Osteocyte (in vitro differentiated cells): ENCODE results near the gene FRS3. TPM values are rescaled to one million over a fixed set of nuclear protein-coding genes. Genes with fewer than 3 reads are reported as not detected.

ENCODE experiments used
- DNase-seq: peaks from one replicate; pipeline ENCODE4 v3.0.0; 2021; ENCODE audit warnings: mixed read lengths; ENCODE audit not compliant: unreplicated experiment; ENCODE audit errors: extremely low spot score
- H3K27ac Mint-ChIP-seq: one replicate; pipeline ENCODE4 v1.8.0; 2021; ENCODE audit warnings: mild to moderate bottlenecking, mixed read lengths; ENCODE audit not compliant: unreplicated experiment
- H3K27me3 Mint-ChIP-seq: one replicate; pipeline ENCODE4 v1.8.0; 2021; ENCODE audit warnings: mixed read lengths; ENCODE audit not compliant: unreplicated experiment
- H3K36me3 Mint-ChIP-seq: one replicate; pipeline ENCODE4 v1.8.0; 2021; ENCODE audit warnings: mixed read lengths; ENCODE audit not compliant: unreplicated experiment
- H3K4me1 Mint-ChIP-seq: one replicate; pipeline ENCODE4 v1.8.0; 2021; ENCODE audit warnings: mixed read lengths; ENCODE audit not compliant: unreplicated experiment
- H3K4me3 Mint-ChIP-seq: one replicate; pipeline ENCODE4 v1.8.0; 2021; ENCODE audit warnings: mild to moderate bottlenecking, moderate library complexity, mixed read lengths; ENCODE audit not compliant: unreplicated experiment
- H3K9me3 Mint-ChIP-seq: one replicate; pipeline ENCODE4 v1.8.0; 2021; ENCODE audit warnings: mixed read lengths; ENCODE audit not compliant: unreplicated experiment
- CTCF ChIP-seq: fragments of 200-600 bp; sonication (generic); IDR thresholded peaks from 2 replicates; pipeline ENCODE4 v1.5.0; 2021; ENCODE audit warnings: antibody characterized with exemption, mild to moderate bottlenecking, moderate library complexity
- total RNA-seq: library from RNA; stranded (reverse); gene quantifications from 2 replicates; pipeline ENCODE4 v1.2.1, GENCODE V29; 2021

The FRS3 gene
- total RNA-seq, 1 donor from 2014 or later: 3.9 TPM

GRCh38 chr6:41748102-41748477 lies 31.6 kb downstream of the FRS3 start:
- no peak overlapping the region for H3K4me3 Mint-ChIP-seq
- DNase-seq: no peak
- no peaks in the 10 kb centered on the region for H3K36me3 Mint-ChIP-seq
- no peaks in the 10 kb centered on the region for H3K4me1 Mint-ChIP-seq
- TF ChIP-seq CTCF: no peak
- no peak overlapping the region for H3K27ac Mint-ChIP-seq
- no peaks in the 10 kb centered on the region for H3K9me3 Mint-ChIP-seq
- peaks cover 10% of the 10 kb centered on the region for H3K27me3 Mint-ChIP-seq

GRCh38 chr6:41747256-41748101 lies 32.2 kb downstream of the FRS3 start, which contains the start of gene PGC:
PGC (minus strand) TSS chr6:41747397; CDS start chr6:41747334, 63 bp downstream.
- no peak for DNase-seq
- Mint-ChIP-seq H3K4me3 (no peak within 1 kb of the TSS), H3K27me3 (peaks cover 8% of the 10 kb centered on the region), H3K4me1 (no peaks in the 10 kb centered on the region), H3K27ac (no peak within 1 kb of the TSS), H3K36me3 (no peaks in the 10 kb centered on the region), H3K9me3 (no peaks in the 10 kb centered on the region)
- no peak for TF ChIP-seq CTCF

- no peak for DNase-seq
- H3K36me3 Mint-ChIP-seq: no peaks in the 10 kb centered on the region
- no peak for TF ChIP-seq CTCF
- H3K9me3 Mint-ChIP-seq: no peaks in the 10 kb centered on the region
- H3K4me1 Mint-ChIP-seq: no peaks in the 10 kb centered on the region
- H3K27me3 Mint-ChIP-seq: peaks cover 8% of the 10 kb centered on the region
- H3K27ac Mint-ChIP-seq: no peak overlapping the region
- no peak overlapping the region for H3K4me3 Mint-ChIP-seq
These were observed 33.6 kb downstream of the FRS3 start for GRCh38 chr6:41746107-41746506.

- TF ChIP-seq CTCF: no peak
- DNase-seq: no peak
- no peaks in the 10 kb centered on the region for H3K27me3 Mint-ChIP-seq
- no peaks in the 10 kb centered on the region for H3K9me3 Mint-ChIP-seq
- H3K4me1 Mint-ChIP-seq: no peaks in the 10 kb centered on the region
- no peak overlapping the region for H3K27ac Mint-ChIP-seq
- no peaks in the 10 kb centered on the region for H3K36me3 Mint-ChIP-seq
- no peak overlapping the region for H3K4me3 Mint-ChIP-seq
These were observed 35.4 kb downstream of the FRS3 start for GRCh38 chr6:41744236-41744787.
